ENCODE data around the gene ETV3.
A peak's percentile ranks its signal among the peaks of the same experiment; 100 is the strongest.

ETV3 gene

GRCh38 chr1:157140063-157140588 is 1.9 kb upstream of the ETV3 start:
- TF ChIP-seq GLIS3 (CRISPR knock-in tag; IDR thresholded peaks at IDR 0.05) (no peak), CSDC2 (CRISPR knock-in tag; IDR thresholded peaks at IDR 0.05) (no peak), TSHZ2 (CRISPR knock-in tag; IDR thresholded peaks at IDR 0.05) (no peak), ZFP30 (CRISPR knock-in tag; IDR thresholded peaks at IDR 0.05) (no peak), BACH2 (CRISPR knock-in tag; IDR thresholded peaks at IDR 0.05; ENCODE audit: borderline replicate concordance) (no peak), OSR1 (CRISPR knock-in tag; IDR thresholded peaks at IDR 0.05) (no peak), ESRRG (CRISPR knock-in tag; IDR thresholded peaks at IDR 0.05) (no peak), POU6F1 (CRISPR knock-in tag; IDR thresholded peaks at IDR 0.05; ENCODE audit: borderline replicate concordance, low read depth) (no peak), PPARA (CRISPR knock-in tag; IDR thresholded peaks at IDR 0.05; ENCODE audit: borderline replicate concordance) (no peak), TOX (CRISPR knock-in tag; IDR thresholded peaks at IDR 0.05; ENCODE audit: borderline replicate concordance) (no peak), RARB (CRISPR knock-in tag; IDR thresholded peaks at IDR 0.05) (no peak)
- TF ChIP-seq, protein P1, sequence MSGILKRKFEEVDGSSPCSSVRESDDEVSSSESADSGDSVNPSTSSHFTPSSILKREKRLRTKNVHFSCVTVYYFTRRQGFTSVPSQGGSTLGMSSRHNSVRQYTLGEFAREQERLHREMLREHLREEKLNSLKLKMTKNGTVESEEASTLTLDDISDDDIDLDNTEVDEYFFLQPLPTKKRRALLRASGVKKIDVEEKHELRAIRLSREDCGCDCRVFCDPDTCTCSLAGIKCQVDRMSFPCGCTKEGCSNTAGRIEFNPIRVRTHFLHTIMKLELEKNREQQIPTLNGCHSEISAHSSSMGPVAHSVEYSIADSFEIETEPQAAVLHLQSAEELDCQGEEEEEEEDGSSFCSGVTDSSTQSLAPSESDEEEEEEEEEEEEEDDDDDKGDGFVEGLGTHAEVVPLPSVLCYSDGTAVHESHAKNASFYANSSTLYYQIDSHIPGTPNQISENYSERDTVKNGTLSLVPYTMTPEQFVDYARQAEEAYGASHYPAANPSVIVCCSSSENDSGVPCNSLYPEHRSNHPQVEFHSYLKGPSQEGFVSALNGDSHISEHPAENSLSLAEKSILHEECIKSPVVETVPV (CRISPR knock-in tag; IDR thresholded peaks at IDR 0.05): no peak
- ATAC-seq: no peak

GRCh38 chr1:157139052-157139715 is 989 bp upstream of the ETV3 start:
- no peak for ATAC-seq
- no peak for TF ChIP-seq CSDC2 (CRISPR knock-in tag; IDR thresholded peaks at IDR 0.05)

- TF ChIP-seq, protein P2, sequence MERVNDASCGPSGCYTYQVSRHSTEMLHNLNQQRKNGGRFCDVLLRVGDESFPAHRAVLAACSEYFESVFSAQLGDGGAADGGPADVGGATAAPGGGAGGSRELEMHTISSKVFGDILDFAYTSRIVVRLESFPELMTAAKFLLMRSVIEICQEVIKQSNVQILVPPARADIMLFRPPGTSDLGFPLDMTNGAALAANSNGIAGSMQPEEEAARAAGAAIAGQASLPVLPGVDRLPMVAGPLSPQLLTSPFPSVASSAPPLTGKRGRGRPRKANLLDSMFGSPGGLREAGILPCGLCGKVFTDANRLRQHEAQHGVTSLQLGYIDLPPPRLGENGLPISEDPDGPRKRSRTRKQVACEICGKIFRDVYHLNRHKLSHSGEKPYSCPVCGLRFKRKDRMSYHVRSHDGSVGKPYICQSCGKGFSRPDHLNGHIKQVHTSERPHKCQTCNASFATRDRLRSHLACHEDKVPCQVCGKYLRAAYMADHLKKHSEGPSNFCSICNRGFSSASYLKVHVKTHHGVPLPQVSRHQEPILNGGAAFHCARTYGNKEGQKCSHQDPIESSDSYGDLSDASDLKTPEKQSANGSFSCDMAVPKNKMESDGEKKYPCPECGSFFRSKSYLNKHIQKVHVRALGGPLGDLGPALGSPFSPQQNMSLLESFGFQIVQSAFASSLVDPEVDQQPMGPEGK (CRISPR knock-in tag; IDR thresholded peaks at IDR 0.05; ENCODE audit: borderline replicate concordance): no peak
- TF ChIP-seq GLIS3 (CRISPR knock-in tag; IDR thresholded peaks at IDR 0.05) (no peak), ZNF8 (CRISPR knock-in tag; IDR thresholded peaks at IDR 0.05) (no peak), TSHZ2 (CRISPR knock-in tag; IDR thresholded peaks at IDR 0.05) (no peak), BACH2 (CRISPR knock-in tag; IDR thresholded peaks at IDR 0.05; ENCODE audit: borderline replicate concordance) (no peak)
- ATAC-seq: peak; percentile 14
Measured at GRCh38 chr1:157137408-157138219, 581 bp downstream of the ETV3 start.

All from SK-N-SH treated with all-trans-retinoic acid at 6 μM for 48 hours (cell line).